ENCODE results near the gene GALNTL6.
"Not testable (repeated sequence)": the region's sequence is repeated elsewhere in the genome, so short reads cannot be mapped to it uniquely, and the experiment has no call there.

The GALNTL6 gene

GRCh38 chr4:172412851-172413580 is 599.8 kb downstream of the GALNTL6 start:
- no peak for DNase-seq

GRCh38 chr4:172428979-172429378 is 615.8 kb downstream of the GALNTL6 start:
- DNase-seq: not testable (repeated sequence)

GRCh38 chr4:172480471-172480870 is 667.3 kb downstream of the GALNTL6 start:
- DNase-seq: no peak

GRCh38 chr4:172481802-172482508 is 668.8 kb downstream of the GALNTL6 start:
- DNase-seq: no peak

GRCh38 chr4:172485007-172485406 is 671.8 kb downstream of the GALNTL6 start:
- no peak for DNase-seq

GRCh38 chr4:172486531-172486930 is 673.3 kb downstream of the GALNTL6 start:
- no peak for DNase-seq

GRCh38 chr4:172489861-172490260 is 676.7 kb downstream of the GALNTL6 start:
- no peak for DNase-seq

- no peak for DNase-seq
These were observed 682.6 kb downstream of the GALNTL6 start for GRCh38 chr4:172495769-172496168.

GRCh38 chr4:172497321-172497720 is 684.1 kb downstream of the GALNTL6 start:
- no peak for DNase-seq

GRCh38 chr4:172514011-172514410 is 700.8 kb downstream of the GALNTL6 start:
- DNase-seq: no peak

- DNase-seq: no peak
These were observed 701.6 kb downstream of the GALNTL6 start for GRCh38 chr4:172514801-172515200.

GRCh38 chr4:172515266-172515879 is 702.2 kb downstream of the GALNTL6 start:
- DNase-seq: no peak

GRCh38 chr4:172517391-172517790 is 704.2 kb downstream of the GALNTL6 start:
- DNase-seq: no peak

GRCh38 chr4:172521248-172521647 is 708.0 kb downstream of the GALNTL6 start:
- DNase-seq: no peak

GRCh38 chr4:172521680-172522079 is 708.5 kb downstream of the GALNTL6 start:
- DNase-seq: no peak

- no peak for DNase-seq
These were observed 730.0 kb downstream of the GALNTL6 start for GRCh38 chr4:172543249-172543648.

- DNase-seq: no peak
These were observed 733.6 kb downstream of the GALNTL6 start for GRCh38 chr4:172546782-172547181.

GRCh38 chr4:172547724-172548123 is 734.5 kb downstream of the GALNTL6 start:
- no peak for DNase-seq

GRCh38 chr4:172553216-172553615 is 740.0 kb downstream of the GALNTL6 start:
- DNase-seq: no peak

GRCh38 chr4:172554588-172554987 is 741.4 kb downstream of the GALNTL6 start:
- DNase-seq: no peak

- DNase-seq: no peak
These were observed 742.5 kb downstream of the GALNTL6 start for GRCh38 chr4:172555725-172556124.

- DNase-seq: no peak
These were observed 760.7 kb downstream of the GALNTL6 start for GRCh38 chr4:172573899-172574298.

GRCh38 chr4:172578712-172579111 is 765.5 kb downstream of the GALNTL6 start:
- DNase-seq: no peak

- no peak for DNase-seq
These were observed 771.6 kb downstream of the GALNTL6 start for GRCh38 chr4:172584816-172585215.

Measured in NCI-H226 (cell line).